HepG2 (cell line): ENCODE data around the gene ZFHX3. TPM values are rescaled to one million over a fixed set of nuclear protein-coding genes. Genes with fewer than 3 reads are reported as not detected.

Source experiments
- ATF5 ChIP-seq: sonication (generic); formaldehyde crosslinking; IDR thresholded peaks from 2 replicates; pipeline ENCODE4 v1.4.0; 2020; ENCODE audit warnings: mild to moderate bottlenecking, low read depth, missing genetic modification reagents
- ATF7-NPFF ChIP-seq: sonication (generic); formaldehyde crosslinking; IDR thresholded peaks from 2 replicates; pipeline ENCODE4 v1.8.1; 2023; ENCODE audit warnings: mild to moderate bottlenecking, low read depth, missing genetic modification reagents, moderate library complexity
- BRD4 ChIP-seq: sonication (generic); formaldehyde crosslinking; IDR thresholded peaks from 2 replicates; pipeline ENCODE4 v1.4.0; 2020; ENCODE audit warnings: missing genetic modification reagents
- CENPX ChIP-seq: sonication (generic); formaldehyde crosslinking; IDR thresholded peaks from 2 replicates; pipeline ENCODE4 v1.9.0; 2021; ENCODE audit warnings: mild to moderate bottlenecking, missing genetic modification reagents, moderate library complexity
- ETV5 ChIP-seq: IDR thresholded peaks from 2 replicates; pipeline ENCODE4 v1.6.1; 2018; ENCODE audit warnings: missing biosample characterization, missing genetic modification reagents, inconsistent platforms, borderline replicate concordance
- HBP1 ChIP-seq: IDR thresholded peaks from 2 replicates; pipeline ENCODE4 v1.6.1; 2016; ENCODE audit warnings: low read depth, control low read depth
- HINFP ChIP-seq: sonication (generic); formaldehyde crosslinking; IDR thresholded peaks from 2 replicates; pipeline ENCODE4 v1.4.0; 2020; ENCODE audit warnings: low read depth, mild to moderate bottlenecking, missing genetic modification reagents
- IRF1 ChIP-seq: sonication (generic); formaldehyde crosslinking; IDR thresholded peaks from 2 replicates; pipeline ENCODE4 v1.4.0; 2020; ENCODE audit warnings: low read depth, mild to moderate bottlenecking, missing genetic modification reagents
- KDM3A ChIP-seq: IDR thresholded peaks from 2 replicates; pipeline ENCODE4 v1.6.1; 2018; ENCODE audit warnings: low read depth, missing compliant biosample characterization
- MATR3 ChIP-seq: sonication (generic); formaldehyde crosslinking; IDR thresholded peaks from 2 replicates; pipeline ENCODE4 v1.4.0; 2020; ENCODE audit warnings: missing genetic modification reagents
- MED1 ChIP-seq: sonication (generic); formaldehyde crosslinking; IDR thresholded peaks from 2 replicates; pipeline ENCODE4 v1.4.0; 2020; ENCODE audit warnings: missing genetic modification reagents
- MIER2 ChIP-seq: IDR thresholded peaks from 2 replicates; pipeline ENCODE4 v1.6.1; 2016; ENCODE audit warnings: missing biosample characterization, missing genetic modification reagents
- NR2F1 ChIP-seq, 2 experiments: fragments of 450-650 bp in 1 of 2; formaldehyde crosslinking in 1 of 2; IDR thresholded peaks; 2 replicates each; pipeline versions ENCODE4 v1.5.0 to v1.6.1; 2016 to 2020; ENCODE audit warnings: mild to moderate bottlenecking in 1 of 2, missing compliant biosample characterization in 1 of 2, missing genetic modification reagents in 1 of 2, moderate library complexity in 1 of 2
- PRPF4 ChIP-seq: fragments of 200-400 bp; formaldehyde crosslinking; IDR thresholded peaks from 2 replicates; pipeline ENCODE4 v1.6.1; 2016; ENCODE audit warnings: low read length, low read depth; ENCODE audit not compliant: poor library complexity, severe bottlenecking
- RFX1 ChIP-seq: fragments of 450-650 bp; IDR thresholded peaks from 2 replicates; pipeline ENCODE4 v1.6.1; 2017
- RFX3 ChIP-seq: IDR thresholded peaks from 2 replicates; pipeline ENCODE4 v1.6.1; 2016; ENCODE audit warnings: missing biosample characterization, missing genetic modification reagents
- THRA ChIP-seq: sonication (generic); formaldehyde crosslinking; IDR thresholded peaks from 2 replicates; pipeline ENCODE4 v1.4.0; 2020; ENCODE audit warnings: missing genetic modification reagents, borderline replicate concordance
- ZFX ChIP-seq: sonication (generic); formaldehyde crosslinking; IDR thresholded peaks from 2 replicates; pipeline ENCODE4 v1.4.0; 2020; ENCODE audit warnings: mild to moderate bottlenecking, low read depth, missing genetic modification reagents, moderate library complexity
- ZNF235 ChIP-seq: sonication (generic); formaldehyde crosslinking; IDR thresholded peaks from 2 replicates; pipeline ENCODE4 v1.8.1; 2023; ENCODE audit warnings: mild to moderate bottlenecking, missing genetic modification reagents, borderline replicate concordance
- ZNF276 ChIP-seq: sonication (generic); formaldehyde crosslinking; IDR thresholded peaks from 2 replicates; pipeline ENCODE4 v1.4.0; 2020; ENCODE audit warnings: mild to moderate bottlenecking, low read depth, missing genetic modification reagents
- ZNF296 ChIP-seq: sonication (generic); formaldehyde crosslinking; conservative IDR thresholded peaks from 2 replicates; pipeline ENCODE4 v1.5.0; 2020; ENCODE audit warnings: mild to moderate bottlenecking, missing genetic modification reagents
- polyA plus RNA-seq, 8 experiments: library from polyadenylated mRNA; depleted of rRNA in 3 of 8; stranded (reverse) in 7 of 8; unstranded in 1 of 8; fragments of >200 nt; fragmentation: Illumina TruSeq in 4 of 8; extraction: Trizol in 4 of 8; gene quantifications; 2 replicates each; pipeline versions ENCODE4 v1.2.1 to v1.2.3, GENCODE V29; 2011 to 2016; ENCODE audit warnings: low read depth in 4 of 8, missing spikeins in 1 of 8, mixed read lengths in 1 of 8; ENCODE audit not compliant: insufficient read depth in 1 of 8
- total RNA-seq, 5 experiments: library from RNA; depleted of rRNA; stranded (reverse); fragments of >200 nt; fragmentation: Illumina TruSeq; extraction: Trizol; gene quantifications; 2 replicates each; pipeline ENCODE4 v1.2.3, GENCODE V29; 2016; ENCODE audit warnings: low read depth in 1 of 5

ZFHX3 gene
- total and polyA plus RNA-seq, 2 of the 13 experiments (the other 11 are each of a cell fraction or from before 2014, with no cell fraction given), result 5.0 to 6.0 TPM

GRCh38 chr16:73000020-73000906, 47.7 kb downstream of the ZFHX3 start (continued):
- TF ChIP-seq HINFP (CRISPR knock-in tag) (no peak), HBP1 (CRISPR knock-in tag) (no peak), RFX3 (CRISPR knock-in tag) (no peak), ATF7-NPFF (CRISPR knock-in tag) (peak; percentile 8; the same call in 1 of the 2 replicates), MIER2 (CRISPR knock-in tag) (peak; percentile 76; the same call in 1 of the 2 replicates), BRD4 (CRISPR knock-in tag) (no peak), KDM3A (CRISPR knock-in tag) (no peak), ATF5 (CRISPR knock-in tag) (no peak), THRA (CRISPR knock-in tag) (peak; percentile 80; the same call in 1 of the 2 replicates), IRF1 (CRISPR knock-in tag) (no peak), RFX1 (no peak), ZNF296 (CRISPR knock-in tag) (no peak), PRPF4 (no peak), MED1 (CRISPR knock-in tag) (no peak), ZNF276 (CRISPR knock-in tag) (no peak), NR2F1 (CRISPR knock-in tag; IDR thresholded peaks at IDR 0.05) (no peak), MATR3 (CRISPR knock-in tag) (no peak), ZFX (CRISPR knock-in tag) (peak; percentile 63; the same call in 1 of the 2 replicates), ZNF235 (CRISPR knock-in tag) (no peak), ETV5 (0 out of 2 replicates have a peak, but pooled peaks have one; percentile 41), CENPX (no peak)
